ENCODE results near the gene PRDM13.

The PRDM13 gene

GRCh38 chr6:99606656-99607415 is at the start of gene PRDM13:
TSS of gene PRDM13 (plus strand) at chr6:99606833. CDS start at chr6:99607035, 202 bp downstream.
- Mint-ChIP-seq H3K27me3 (ENCODE audit: low read depth, poor library complexity) (peaks cover 100% of the 10 kb centered on the region), H3K9me3 (no peaks in the 10 kb centered on the region), H3K36me3 (ENCODE audit: low read depth) (no peaks in the 10 kb centered on the region), H3K4me3 (no peak within 1 kb of the TSS), H3K4me1 (peaks cover 38% of the 10 kb centered on the region), H3K27ac (no peak within 1 kb of the TSS)
- TF ChIP-seq CTCF (IDR thresholded peaks at IDR 0.05): no peak
- DNase-seq: peak; percentile 34

- no peaks in the 10 kb centered on the region for H3K4me1 Mint-ChIP-seq
- no peak for DNase-seq
- H3K27me3 Mint-ChIP-seq (ENCODE audit: low read depth, poor library complexity): no peaks in the 10 kb centered on the region
- peaks cover 74% of the 10 kb centered on the region for H3K36me3 Mint-ChIP-seq (ENCODE audit: low read depth)
- TF ChIP-seq CTCF (IDR thresholded peaks at IDR 0.05): no peak
- H3K9me3 Mint-ChIP-seq: peaks cover 14% of the 10 kb centered on the region
- no peak overlapping the region for H3K4me3 Mint-ChIP-seq
- no peak overlapping the region for H3K27ac Mint-ChIP-seq
Measured at GRCh38 chr6:99559057-99559456, 47.6 kb upstream of the PRDM13 start.

GRCh38 chr6:99560668-99561067 is 46.0 kb upstream of the PRDM13 start:
- Mint-ChIP-seq H3K27ac (no peak overlapping the region), H3K36me3 (ENCODE audit: low read depth) (peaks cover 73% of the 10 kb centered on the region), H3K4me3 (no peak overlapping the region), H3K27me3 (ENCODE audit: low read depth, poor library complexity) (no peaks in the 10 kb centered on the region), H3K9me3 (peaks cover 7% of the 10 kb centered on the region), H3K4me1 (no peaks in the 10 kb centered on the region)
- DNase-seq: no peak
- TF ChIP-seq CTCF (IDR thresholded peaks at IDR 0.05): no peak

- no peaks in the 10 kb centered on the region for H3K27me3 Mint-ChIP-seq (ENCODE audit: low read depth, poor library complexity)
- no peak overlapping the region for H3K27ac Mint-ChIP-seq
- no peak overlapping the region for H3K4me3 Mint-ChIP-seq
- H3K36me3 Mint-ChIP-seq (ENCODE audit: low read depth): peaks cover 54% of the 10 kb centered on the region
- TF ChIP-seq CTCF (IDR thresholded peaks at IDR 0.05): no peak
- no peaks in the 10 kb centered on the region for H3K9me3 Mint-ChIP-seq
- DNase-seq: no peak
- peaks cover 17% of the 10 kb centered on the region for H3K4me1 Mint-ChIP-seq
Measured at GRCh38 chr6:99563056-99563723, 43.4 kb upstream of the PRDM13 start.

- peaks cover 15% of the 10 kb centered on the region for H3K9me3 Mint-ChIP-seq
- H3K36me3 Mint-ChIP-seq (ENCODE audit: low read depth): peaks cover 32% of the 10 kb centered on the region
- H3K4me1 Mint-ChIP-seq: peaks cover 23% of the 10 kb centered on the region
- H3K27ac Mint-ChIP-seq: peak within 1 kb of the TSS; percentile 99
- TF ChIP-seq CTCF (IDR thresholded peaks at IDR 0.05): no peak
- peak; percentile 88 for DNase-seq
- peak within 1 kb of the TSS; percentile 99 for H3K4me3 Mint-ChIP-seq
- H3K27me3 Mint-ChIP-seq (ENCODE audit: low read depth, poor library complexity): peaks cover 17% of the 10 kb centered on the region
Measured at GRCh38 chr6:99568103-99568933, 38.3 kb upstream of the PRDM13 start, which contains the start of gene CCNC. TSS of gene CCNC (minus strand) at chr6:99568660. CDS start at chr6:99568527, 133 bp downstream.

Measured in nephron progenitor cell (in vitro differentiated cells).